Islet of Langerhans (tissue), 1 donor: ENCODE data around the gene PRKN.
"Not testable (repeated sequence)": the region's sequence is repeated elsewhere in the genome, so short reads cannot be mapped to it uniquely, and the experiment has no call there.

ENCODE experiments used
- FAIRE-seq: peaks from one replicate; lab custom pipeline; 2011; peaks lifted over from hg19 to GRCh38; lab: Jason Lieb, UNC

The PRKN gene

DNA sequence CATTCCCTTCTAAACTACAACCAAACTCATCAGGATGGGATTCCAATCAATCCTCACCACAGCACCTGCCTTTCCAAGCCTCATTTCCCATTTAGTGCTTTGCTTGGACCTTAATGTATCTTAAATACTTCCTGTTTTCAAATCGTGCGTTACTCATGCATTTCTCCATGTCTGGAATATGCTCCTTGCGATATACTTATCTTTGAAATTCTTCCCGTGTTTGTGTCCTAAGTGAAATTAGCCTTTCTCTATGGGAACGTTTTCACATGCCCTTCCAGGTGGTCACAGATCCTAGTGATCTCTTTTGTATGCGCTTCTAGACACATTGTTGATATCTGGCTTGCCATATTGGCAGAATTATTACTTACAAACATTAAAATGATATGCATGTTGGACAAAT lies 833.1 kb downstream of the PRKN start:
- no peak for FAIRE-seq

- no peak for FAIRE-seq
These were observed 836.0 kb downstream of the PRKN start for GRCh38 chr6:161891542-161891941.

DNA sequence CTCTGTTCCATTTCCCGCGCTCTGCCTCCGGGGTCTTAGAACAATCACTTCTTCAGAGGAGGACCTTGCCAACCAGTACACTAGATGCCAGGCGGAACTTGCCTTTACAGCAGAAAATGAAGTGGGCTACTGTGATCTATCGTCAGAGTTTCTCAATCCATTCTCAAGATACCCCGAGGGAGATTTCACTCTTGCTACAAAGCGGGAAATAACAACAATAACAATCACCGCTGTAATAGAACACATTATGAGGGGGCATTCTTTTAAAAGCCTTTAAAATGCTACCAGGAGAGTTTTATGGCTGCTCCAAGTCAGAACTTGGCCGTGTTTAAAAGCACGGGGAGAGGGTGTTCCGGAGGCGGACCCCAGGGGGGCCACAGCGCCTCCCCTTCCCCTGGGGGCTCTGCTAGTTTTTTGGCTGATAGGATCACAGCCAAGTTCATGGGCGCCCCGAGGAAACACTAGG lies 836.7 kb downstream of the PRKN start:
- no peak for FAIRE-seq

DNA sequence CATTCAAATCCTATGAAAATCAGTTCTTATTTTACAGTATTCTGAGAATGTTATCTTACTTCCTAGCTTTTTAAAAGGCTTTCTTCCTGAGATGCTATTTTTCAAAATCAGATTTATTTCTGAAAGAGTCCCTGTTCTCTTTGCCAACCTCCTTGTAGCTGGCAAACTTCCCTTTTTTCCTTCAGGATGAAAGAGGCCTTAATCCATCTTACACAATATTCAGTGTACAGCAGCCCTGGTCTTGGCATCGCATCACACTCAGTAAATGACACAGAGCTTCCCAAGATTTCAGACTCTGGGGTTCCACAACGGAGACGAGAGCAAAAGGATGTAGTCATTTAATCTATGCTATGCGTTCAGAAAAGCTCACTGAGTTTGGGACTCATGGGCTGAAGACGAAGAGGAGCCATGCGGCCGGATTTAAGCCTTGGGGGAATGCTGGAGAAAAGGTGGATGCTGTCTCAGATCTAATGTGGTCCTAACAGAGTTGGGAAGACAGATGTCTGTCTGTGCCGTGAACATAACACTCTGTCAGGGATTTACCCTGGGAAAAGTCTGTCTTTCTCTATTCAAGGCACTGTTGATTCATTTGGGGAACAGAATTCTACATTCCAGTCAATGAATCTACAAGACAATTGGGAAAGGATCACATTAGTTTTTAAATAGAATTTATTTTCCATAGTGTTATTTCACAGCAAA lies 837.3 kb downstream of the PRKN start:
- no peak for FAIRE-seq

DNA sequence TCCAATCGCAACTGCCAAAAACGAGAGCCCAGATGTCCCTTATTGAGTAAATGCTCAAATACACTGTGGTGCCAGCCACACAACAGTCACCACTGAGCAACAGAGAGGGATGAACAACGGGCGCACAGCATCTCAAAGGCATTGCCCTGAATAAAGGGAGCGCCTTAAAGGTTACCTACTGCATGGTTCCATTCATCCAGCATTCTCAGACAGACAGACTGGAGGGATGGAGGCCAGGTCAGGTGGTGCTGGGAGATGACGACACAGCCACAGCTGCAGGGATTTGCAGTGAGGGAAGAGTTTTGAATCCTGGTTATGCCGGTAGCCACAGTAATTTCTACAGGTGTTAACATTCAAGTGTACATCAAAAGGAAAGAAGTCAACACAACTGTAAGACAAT lies 838.2 kb downstream of the PRKN start:
- FAIRE-seq: no peak

DNA sequence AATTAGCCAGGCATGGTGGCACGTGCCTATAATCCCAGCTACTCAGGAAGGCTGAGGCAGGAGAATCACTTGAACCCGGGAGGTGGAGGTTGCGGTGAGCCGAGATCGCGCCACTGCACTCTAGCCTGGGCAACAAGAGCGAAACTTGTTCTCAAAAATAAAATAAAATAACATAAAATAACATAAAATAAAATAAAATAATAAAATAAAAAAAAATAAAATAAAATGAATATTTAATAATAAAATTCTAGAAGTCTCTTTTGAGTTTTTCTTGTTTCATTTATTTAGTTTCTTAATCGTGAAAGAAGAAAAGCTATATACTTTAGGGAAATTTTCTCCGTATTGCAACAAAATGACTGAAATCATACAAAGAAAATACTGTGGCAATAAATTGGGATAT lies 841.0 kb downstream of the PRKN start:
- FAIRE-seq: not testable (repeated sequence)

GRCh38 chr6:161884782-161885181 lies 842.8 kb downstream of the PRKN start:
- FAIRE-seq: no peak

GRCh38 chr6:161882196-161882765 lies 845.3 kb downstream of the PRKN start:
- no peak for FAIRE-seq

GRCh38 chr6:161880056-161880455 lies 847.5 kb downstream of the PRKN start:
- FAIRE-seq: no peak

GRCh38 chr6:161876231-161876630 lies 851.3 kb downstream of the PRKN start:
- no peak for FAIRE-seq

DNA sequence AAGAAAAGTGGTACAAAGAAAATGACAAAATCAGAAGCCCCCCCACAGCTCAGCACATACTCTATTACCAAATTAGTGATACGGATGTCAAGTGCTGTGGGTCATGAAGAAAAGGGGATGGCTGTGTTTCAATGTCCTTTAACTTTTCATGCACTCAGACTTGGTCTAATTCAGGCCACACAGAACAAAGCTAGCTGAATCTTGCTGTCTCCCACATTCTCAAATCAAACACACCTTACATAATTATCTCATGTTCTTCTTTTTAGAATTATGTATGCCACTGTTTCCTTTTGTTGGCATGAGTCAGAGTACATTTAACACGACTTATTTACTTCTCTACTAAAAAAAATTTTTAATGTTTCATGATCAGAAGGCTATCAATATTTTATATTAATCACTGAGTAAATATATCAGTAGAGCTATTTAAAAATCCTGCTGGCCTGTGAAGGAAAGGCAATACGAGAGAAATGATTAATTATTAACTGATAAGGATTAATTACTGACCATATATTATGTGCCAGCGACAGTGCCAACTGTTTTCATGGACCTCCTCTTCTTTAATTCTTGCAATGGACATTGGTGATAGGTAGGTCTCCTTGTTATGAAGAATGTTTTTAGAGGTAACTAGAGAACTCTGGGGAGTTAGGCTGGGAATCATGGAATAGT lies 857.2 kb downstream of the PRKN start:
- peak; percentile 27 for FAIRE-seq

- FAIRE-seq: no peak
These were observed 858.1 kb downstream of the PRKN start for GRCh38 chr6:161869491-161869890.

- FAIRE-seq: no peak
These were observed 861.0 kb downstream of the PRKN start for GRCh38 chr6:161866570-161866969.

DNA sequence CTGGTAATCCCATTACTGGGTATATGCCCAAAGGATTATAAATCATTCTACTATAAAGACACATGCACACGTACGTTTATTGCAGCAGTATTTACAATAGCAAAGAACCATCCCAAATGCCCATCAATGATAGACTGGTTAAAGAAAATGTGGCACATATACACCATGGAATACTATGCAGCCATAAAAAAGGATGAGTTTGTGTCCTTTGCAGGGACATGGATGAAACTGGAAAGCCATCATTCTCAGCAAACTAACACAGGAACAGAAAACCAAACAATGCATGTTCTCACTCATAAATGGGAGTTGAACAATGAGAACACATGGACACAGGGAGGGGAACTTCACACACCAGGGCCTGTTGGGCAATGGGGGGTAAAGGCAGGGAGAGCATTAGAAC lies 866.5 kb downstream of the PRKN start:
- not testable (repeated sequence) for FAIRE-seq

GRCh38 chr6:161853657-161854056 lies 873.9 kb downstream of the PRKN start:
- no peak for FAIRE-seq

- not testable (repeated sequence) for FAIRE-seq
These were observed 876.1 kb downstream of the PRKN start for GRCh38 chr6:161851486-161851885.

DNA sequence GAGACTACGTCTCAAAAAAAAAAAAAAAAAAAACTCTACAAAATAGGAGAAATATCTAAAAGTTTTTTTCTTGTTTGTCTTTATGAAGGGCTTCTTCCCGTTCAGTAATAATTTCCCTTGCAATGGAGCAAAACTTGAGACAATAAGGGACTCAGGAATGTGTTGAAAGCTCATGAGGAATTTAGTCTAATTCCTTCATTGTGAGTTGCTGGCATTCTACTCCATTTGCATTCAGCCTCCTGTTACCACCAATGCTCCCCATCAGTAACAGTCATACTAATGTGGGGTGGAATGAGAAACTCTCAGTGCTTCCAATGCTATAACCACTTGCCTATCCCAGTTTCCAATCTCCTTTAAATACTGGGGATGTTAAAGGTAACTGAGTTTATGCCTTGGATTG lies 877.0 kb downstream of the PRKN start:
- FAIRE-seq: no peak

- FAIRE-seq: no peak
These were observed 879.9 kb downstream of the PRKN start for GRCh38 chr6:161847628-161848027.

- no peak for FAIRE-seq
These were observed 882.8 kb downstream of the PRKN start for GRCh38 chr6:161844804-161845203.

DNA sequence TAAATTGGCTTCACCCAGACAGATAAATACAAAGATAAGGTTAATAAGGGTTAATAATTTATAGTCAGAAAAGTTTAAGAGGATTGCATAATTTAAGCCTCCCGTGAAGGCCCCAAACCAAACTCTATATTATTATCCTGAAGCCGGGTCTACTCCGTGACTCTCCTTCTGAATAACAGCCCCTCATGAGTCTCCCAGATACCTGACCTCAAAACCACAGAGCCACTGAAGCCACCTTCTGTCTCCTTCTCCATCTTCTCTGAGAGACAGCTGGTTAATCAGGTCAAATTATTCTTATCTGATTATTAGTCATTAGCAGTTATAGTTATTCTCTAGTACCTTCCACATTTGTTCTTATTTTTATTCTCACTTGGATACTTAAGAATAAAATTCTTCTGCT lies 884.5 kb downstream of the PRKN start:
- FAIRE-seq: no peak

DNA sequence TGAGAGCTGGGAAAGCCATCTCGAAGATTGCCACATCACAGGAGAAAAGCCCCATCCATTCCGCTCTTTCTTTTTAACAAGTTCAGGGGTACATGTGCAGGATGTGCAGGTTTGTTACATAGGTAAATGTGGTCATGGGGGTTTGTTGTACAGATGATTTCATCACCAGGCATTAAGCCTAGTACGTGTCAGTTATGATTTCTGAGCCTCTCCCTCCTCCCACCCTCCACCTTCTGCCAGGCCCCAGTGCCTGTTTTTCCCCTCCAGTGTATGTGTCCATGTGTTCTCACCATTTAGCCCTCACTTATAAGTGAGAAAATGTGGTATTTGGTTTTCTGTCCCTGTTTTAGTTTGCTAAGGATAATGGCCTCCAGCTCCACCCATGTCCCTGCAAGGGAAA lies 887.2 kb downstream of the PRKN start:
- FAIRE-seq: no peak

DNA sequence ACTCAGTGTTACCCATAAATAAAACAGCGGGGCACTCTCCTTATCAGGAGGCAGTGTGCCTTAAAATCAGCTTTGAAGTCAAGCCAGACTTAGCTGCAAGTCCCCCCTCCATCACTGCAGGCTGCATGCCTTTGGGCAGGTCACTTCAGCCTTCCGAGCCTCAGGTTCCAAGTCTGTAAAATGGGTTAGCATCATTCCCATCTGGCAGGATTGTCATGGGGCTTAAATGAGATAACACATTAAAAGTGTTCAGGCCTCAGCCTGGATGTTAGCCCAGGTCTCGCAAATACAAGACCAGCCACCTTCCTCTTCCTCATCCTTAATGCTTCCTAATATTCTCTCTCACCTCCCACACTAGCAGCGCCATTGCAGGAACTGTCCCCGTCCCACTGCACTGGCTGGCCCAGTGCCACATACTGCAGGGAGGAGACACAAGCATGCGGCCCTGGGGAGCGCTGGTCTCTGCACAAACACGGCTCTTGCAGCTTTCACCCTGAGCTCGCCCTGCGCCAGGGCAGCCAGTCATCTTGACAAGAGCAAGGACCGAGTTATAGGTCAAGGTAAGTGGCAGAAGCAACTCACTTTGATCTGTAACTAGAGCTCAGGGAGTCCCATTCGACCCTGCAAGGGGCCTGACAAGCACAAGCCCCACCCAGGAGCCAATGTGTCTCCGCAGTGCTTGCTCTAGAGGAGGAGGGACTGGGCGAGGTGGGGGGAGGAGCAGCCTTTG lies 889.1 kb downstream of the PRKN start:
- FAIRE-seq: no peak

DNA sequence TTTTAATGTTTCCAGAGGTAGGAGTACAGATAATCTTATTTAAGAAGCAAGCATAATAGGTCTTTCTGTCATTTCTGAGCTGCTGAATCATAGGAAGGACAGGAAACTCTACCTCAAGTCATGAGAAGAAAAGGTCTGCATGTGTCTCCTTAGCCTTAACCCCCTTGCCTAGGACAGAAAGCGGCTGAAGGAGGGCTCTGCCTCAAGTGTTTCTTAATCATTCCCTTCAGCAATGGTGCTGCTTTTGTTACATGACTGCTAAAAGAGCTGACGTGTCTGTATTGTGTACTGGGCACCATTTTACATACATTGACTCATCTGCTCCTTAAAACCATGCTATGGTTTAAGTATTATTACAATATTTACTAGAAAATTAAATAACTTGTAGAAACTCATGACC lies 889.7 kb downstream of the PRKN start:
- no peak for FAIRE-seq
